ENCODE measurements around the gene ZNRF3. TPM values are rescaled to one million over a fixed set of nuclear protein-coding genes. Genes with fewer than 3 reads are reported as not detected.
A peak's percentile ranks its signal among the peaks of the same experiment; 100 is the strongest.

ZNRF3 gene
- total RNA-seq, 1 donor from 2014 or later, result 6.7 TPM

- TF ChIP-seq CTCF (IDR thresholded peaks at IDR 0.05), result no peak
- no peaks in the 10 kb centered on the region for H3K27me3 Mint-ChIP-seq (ENCODE audit: low read depth)
- no peaks in the 10 kb centered on the region for H3K36me3 Mint-ChIP-seq (ENCODE audit: low read depth)
- H3K9me3 Mint-ChIP-seq (ENCODE audit: low read depth), result no peaks in the 10 kb centered on the region
- no peak overlapping the region for H3K27ac Mint-ChIP-seq (ENCODE audit: unreplicated experiment)
- no peak for DNase-seq (ENCODE audit: low spot score)
- peaks cover 21% of the 10 kb centered on the region for H3K4me1 Mint-ChIP-seq (ENCODE audit: low read depth)
- H3K4me3 Mint-ChIP-seq (ENCODE audit: unreplicated experiment), result no peak overlapping the region
These were observed 13.2 kb downstream of the ZNRF3 start for GRCh38 chr22:28896611-28897010.

- no peak overlapping the region for H3K27ac Mint-ChIP-seq (ENCODE audit: unreplicated experiment)
- TF ChIP-seq CTCF (IDR thresholded peaks at IDR 0.05), result no peak
- H3K4me3 Mint-ChIP-seq (ENCODE audit: unreplicated experiment), result no peak overlapping the region
- H3K4me1 Mint-ChIP-seq (ENCODE audit: low read depth), result peaks cover 21% of the 10 kb centered on the region
- DNase-seq (ENCODE audit: low spot score), result no peak
- H3K27me3 Mint-ChIP-seq (ENCODE audit: low read depth), result no peaks in the 10 kb centered on the region
- no peaks in the 10 kb centered on the region for H3K36me3 Mint-ChIP-seq (ENCODE audit: low read depth)
- no peaks in the 10 kb centered on the region for H3K9me3 Mint-ChIP-seq (ENCODE audit: low read depth)
These were observed 14.9 kb downstream of the ZNRF3 start for GRCh38 chr22:28898233-28898629.

GRCh38 chr22:28899199-28899853 is 16.0 kb downstream of the ZNRF3 start:
- Mint-ChIP-seq H3K36me3 (ENCODE audit: low read depth) (no peaks in the 10 kb centered on the region), H3K9me3 (ENCODE audit: low read depth) (no peaks in the 10 kb centered on the region), H3K27ac (ENCODE audit: unreplicated experiment) (peak overlapping the region; percentile 13), H3K4me1 (ENCODE audit: low read depth) (peaks cover 28% of the 10 kb centered on the region), H3K4me3 (ENCODE audit: unreplicated experiment) (no peak overlapping the region), H3K27me3 (ENCODE audit: low read depth) (no peaks in the 10 kb centered on the region)
- peak; percentile 38 for DNase-seq (ENCODE audit: low spot score)
- TF ChIP-seq CTCF (IDR thresholded peaks at IDR 0.05), result no peak

GRCh38 chr22:28900379-28900925 is 17.1 kb downstream of the ZNRF3 start:
- Mint-ChIP-seq H3K27me3 (ENCODE audit: low read depth) (no peaks in the 10 kb centered on the region), H3K4me3 (ENCODE audit: unreplicated experiment) (no peak overlapping the region), H3K36me3 (ENCODE audit: low read depth) (no peaks in the 10 kb centered on the region), H3K27ac (ENCODE audit: unreplicated experiment) (peak overlapping the region; percentile 8), H3K4me1 (ENCODE audit: low read depth) (peaks cover 36% of the 10 kb centered on the region), H3K9me3 (ENCODE audit: low read depth) (no peaks in the 10 kb centered on the region)
- DNase-seq (ENCODE audit: low spot score), result no peak
- TF ChIP-seq CTCF (IDR thresholded peaks at IDR 0.05), result no peak

GRCh38 chr22:28902490-28902889 is 19.1 kb downstream of the ZNRF3 start:
- H3K4me1 Mint-ChIP-seq (ENCODE audit: low read depth), result peaks cover 30% of the 10 kb centered on the region
- no peak for TF ChIP-seq CTCF (IDR thresholded peaks at IDR 0.05)
- DNase-seq (ENCODE audit: low spot score), result no peak
- H3K36me3 Mint-ChIP-seq (ENCODE audit: low read depth), result no peaks in the 10 kb centered on the region
- no peak overlapping the region for H3K4me3 Mint-ChIP-seq (ENCODE audit: unreplicated experiment)
- H3K9me3 Mint-ChIP-seq (ENCODE audit: low read depth), result no peaks in the 10 kb centered on the region
- no peaks in the 10 kb centered on the region for H3K27me3 Mint-ChIP-seq (ENCODE audit: low read depth)
- no peak overlapping the region for H3K27ac Mint-ChIP-seq (ENCODE audit: unreplicated experiment)

All from chondrocyte (in vitro differentiated cells).